Measurements from ENCODE around the gene RAD9A.

Gene RAD9A

GRCh38 chr11:67441098-67441563, 49.3 kb downstream of the RAD9A start:
- TF ChIP-seq, protein P1, sequence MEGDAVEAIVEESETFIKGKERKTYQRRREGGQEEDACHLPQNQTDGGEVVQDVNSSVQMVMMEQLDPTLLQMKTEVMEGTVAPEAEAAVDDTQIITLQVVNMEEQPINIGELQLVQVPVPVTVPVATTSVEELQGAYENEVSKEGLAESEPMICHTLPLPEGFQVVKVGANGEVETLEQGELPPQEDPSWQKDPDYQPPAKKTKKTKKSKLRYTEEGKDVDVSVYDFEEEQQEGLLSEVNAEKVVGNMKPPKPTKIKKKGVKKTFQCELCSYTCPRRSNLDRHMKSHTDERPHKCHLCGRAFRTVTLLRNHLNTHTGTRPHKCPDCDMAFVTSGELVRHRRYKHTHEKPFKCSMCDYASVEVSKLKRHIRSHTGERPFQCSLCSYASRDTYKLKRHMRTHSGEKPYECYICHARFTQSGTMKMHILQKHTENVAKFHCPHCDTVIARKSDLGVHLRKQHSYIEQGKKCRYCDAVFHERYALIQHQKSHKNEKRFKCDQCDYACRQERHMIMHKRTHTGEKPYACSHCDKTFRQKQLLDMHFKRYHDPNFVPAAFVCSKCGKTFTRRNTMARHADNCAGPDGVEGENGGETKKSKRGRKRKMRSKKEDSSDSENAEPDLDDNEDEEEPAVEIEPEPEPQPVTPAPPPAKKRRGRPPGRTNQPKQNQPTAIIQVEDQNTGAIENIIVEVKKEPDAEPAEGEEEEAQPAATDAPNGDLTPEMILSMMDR (conservative IDR thresholded peaks at IDR 0.05) = no peak

GRCh38 chr11:67441731-67442351, 50.1 kb downstream of the RAD9A start:
- TF ChIP-seq, protein P1 (conservative IDR thresholded peaks at IDR 0.05) = no peak
- peak overlapping the region; percentile 98 for H3K27ac ChIP-seq

More at GRCh38 chr11:67441098-67441563, 49.3 kb downstream of the RAD9A start:
- H3K27ac ChIP-seq = peak overlapping the region; percentile 98

- TF ChIP-seq, protein P1 (conservative IDR thresholded peaks at IDR 0.05) = no peak
- H3K27ac ChIP-seq = peak overlapping the region; percentile 98
Measured at GRCh38 chr11:67442504-67443404, 51.0 kb downstream of the RAD9A start.

GRCh38 chr11:67445515-67445914, 53.7 kb downstream of the RAD9A start:
- TF ChIP-seq, protein P1 (conservative IDR thresholded peaks at IDR 0.05) = no peak
- H3K27ac ChIP-seq = no peak overlapping the region

Data from VCaP (cell line).